Measurements from ENCODE around the gene GPR137. TPM values are rescaled to one million over a fixed set of nuclear protein-coding genes. Genes with fewer than 3 reads are reported as not detected.
A peak's percentile ranks its signal among the peaks of the same experiment; 100 is the strongest.
"Not testable (repeated sequence)": the region's sequence is repeated elsewhere in the genome, so short reads cannot be mapped to it uniquely, and the experiment has no call there.

GPR137 gene
- 50.4 TPM for polyA plus RNA-seq (2013, experiment 1 of 2; ENCODE audit: insufficient read length)
- polyA plus RNA-seq (2013, experiment 2 of 2; ENCODE audit: insufficient read length) = 44.7 TPM

- peak; percentile 72 for DNase-seq
These were observed at the start of gene GPR137 for GRCh38 chr11:64284962-64285884. Gene GPR137, plus strand, starts transcription at chr11:64285848. Its CDS starts 677 bp downstream, at chr11:64286525.

DNA sequence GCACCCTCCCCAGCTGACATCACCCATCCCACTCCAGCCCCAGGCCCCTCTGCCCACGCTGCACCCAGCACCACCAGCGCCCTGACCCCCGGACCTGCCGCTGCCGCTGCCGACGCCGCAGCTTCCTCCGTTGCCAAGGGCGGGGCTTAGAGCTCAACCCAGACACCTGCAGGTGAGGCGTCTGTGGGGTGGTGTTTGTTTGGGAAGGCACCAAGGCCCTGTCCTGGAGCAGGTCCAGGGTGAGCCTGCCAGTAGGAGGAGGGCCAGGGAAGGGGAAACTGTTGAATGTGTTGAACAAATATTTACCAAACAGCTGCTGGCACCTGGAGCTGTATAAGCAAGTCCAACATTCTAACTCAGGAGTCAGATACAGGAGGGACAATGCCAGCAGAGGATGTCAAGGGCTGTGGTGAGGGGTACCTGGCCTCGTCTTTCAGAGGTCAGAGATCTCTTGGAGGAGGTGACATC, 48.1 kb upstream of the GPR137 start:
- no peak for DNase-seq

GRCh38 chr11:64238076-64238475, 47.6 kb upstream of the GPR137 start:
- DNase-seq = no peak

DNA sequence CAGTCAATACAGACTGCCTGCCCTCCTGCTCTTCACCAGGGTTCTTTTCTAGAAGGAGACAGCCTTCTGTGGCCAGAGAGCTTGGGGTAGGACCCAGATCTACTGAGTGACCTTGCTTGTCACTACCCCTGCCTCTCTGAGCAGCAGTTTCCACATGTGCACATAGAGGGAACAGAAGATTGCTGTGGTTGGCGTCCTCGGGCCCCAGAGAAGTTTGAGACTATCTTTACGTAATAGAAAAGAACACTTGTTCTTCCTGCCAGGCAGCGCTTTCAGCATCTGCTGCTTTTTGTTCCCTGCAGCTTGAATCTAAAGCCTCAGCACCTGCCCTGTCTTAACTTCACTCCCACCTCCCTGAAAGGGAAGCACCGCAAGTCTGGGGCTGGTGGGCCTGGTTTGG, 46.6 kb upstream of the GPR137 start:
- no peak for DNase-seq

DNA sequence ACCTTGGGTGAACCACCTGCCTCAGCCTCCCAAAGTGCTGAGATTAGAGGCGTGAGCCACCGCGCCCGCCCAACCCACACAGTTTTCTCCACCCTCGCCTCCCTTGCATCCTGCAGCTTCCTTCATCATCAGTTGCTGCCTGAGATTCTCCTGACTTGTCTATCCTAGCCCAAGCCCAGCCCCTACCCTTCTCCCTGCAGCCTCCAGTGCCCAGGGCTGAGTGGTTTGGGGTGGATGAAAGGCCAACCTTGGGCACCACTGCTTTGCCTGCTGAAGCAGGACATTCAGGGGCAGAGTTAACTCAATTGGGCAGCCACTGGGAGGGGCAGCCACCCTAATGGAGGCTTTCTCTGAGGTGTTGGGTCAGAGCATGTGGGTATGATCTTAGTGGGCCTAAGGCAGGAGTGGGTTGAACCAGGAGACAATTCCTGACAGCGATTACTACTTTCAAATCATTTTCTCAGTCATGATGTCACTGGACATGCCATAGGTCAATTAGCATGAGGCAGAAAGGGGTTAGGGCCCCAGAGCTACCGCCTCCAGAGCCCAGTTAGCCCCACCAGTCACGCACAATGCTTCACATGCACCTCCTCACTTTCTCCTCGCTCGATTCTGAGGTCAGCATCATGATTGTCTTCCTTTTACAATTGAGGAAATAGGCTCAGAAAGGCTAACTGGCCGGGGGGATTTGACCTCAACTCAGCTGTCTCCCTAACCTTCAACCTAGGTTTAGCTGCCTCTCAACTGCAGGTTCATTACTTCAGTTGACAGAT, 45.8 kb upstream of the GPR137 start:
- DNase-seq = no peak

DNA sequence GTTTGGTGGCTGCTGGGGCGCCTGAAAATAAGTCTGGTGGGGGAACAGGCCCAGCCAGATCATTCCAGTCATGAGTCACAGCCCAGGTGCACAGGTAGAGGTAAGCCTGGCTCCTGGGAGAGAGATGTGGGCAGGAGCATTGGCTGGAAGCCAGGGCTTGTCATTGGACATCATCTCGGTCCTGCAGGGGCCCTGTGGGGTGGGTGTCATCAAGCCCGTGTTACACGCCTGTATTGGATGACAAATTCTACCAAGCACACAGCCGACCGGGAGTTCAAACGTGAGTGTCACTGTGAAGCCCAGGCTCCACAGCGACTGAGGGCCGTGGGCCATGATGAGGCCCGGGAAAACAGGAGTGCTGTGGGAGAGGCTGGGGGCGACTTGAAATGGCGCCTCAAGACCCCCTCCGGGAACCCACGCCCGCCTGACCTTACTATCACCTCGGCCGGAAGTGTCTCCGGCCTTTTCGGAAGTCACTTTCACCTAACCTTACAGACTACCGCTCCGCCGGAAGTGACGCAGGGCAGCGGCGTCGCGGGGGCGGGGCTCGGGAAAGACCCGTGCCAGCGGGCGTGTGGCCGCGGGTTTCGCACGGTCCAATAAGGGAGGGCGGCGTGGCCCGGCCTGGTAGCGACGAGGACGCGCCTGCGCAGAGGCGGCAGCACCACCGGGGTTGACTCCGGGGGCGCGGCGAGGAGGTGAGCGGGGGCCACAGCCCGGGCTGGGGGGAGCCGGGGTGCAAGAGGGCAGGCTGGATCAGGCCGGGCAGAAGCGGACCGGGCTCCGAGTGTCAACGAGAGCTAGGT, 45.0 kb upstream of the GPR137 start, which contains the start of gene FKBP2:
Gene FKBP2 (plus strand): TSS at position 661 of the 806 bp plus-strand sequence. CDS start 1,293 bp downstream, outside the sequence.
- DNase-seq = peak; percentile 96

DNA sequence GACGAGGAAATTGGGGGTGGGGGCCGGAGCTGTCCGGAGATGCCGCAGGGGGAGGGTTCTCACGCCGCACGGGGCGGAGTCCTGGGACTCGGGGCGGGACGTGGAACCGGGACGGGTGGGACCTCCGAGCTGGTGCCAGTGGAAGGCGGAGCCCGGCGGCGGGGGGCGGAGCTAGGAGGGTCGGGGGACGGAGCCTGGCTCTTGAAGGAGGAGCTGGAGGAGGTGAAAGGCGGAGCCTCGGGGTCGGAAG, 44.5 kb upstream of the GPR137 start:
- peak; percentile 98 for DNase-seq

DNA sequence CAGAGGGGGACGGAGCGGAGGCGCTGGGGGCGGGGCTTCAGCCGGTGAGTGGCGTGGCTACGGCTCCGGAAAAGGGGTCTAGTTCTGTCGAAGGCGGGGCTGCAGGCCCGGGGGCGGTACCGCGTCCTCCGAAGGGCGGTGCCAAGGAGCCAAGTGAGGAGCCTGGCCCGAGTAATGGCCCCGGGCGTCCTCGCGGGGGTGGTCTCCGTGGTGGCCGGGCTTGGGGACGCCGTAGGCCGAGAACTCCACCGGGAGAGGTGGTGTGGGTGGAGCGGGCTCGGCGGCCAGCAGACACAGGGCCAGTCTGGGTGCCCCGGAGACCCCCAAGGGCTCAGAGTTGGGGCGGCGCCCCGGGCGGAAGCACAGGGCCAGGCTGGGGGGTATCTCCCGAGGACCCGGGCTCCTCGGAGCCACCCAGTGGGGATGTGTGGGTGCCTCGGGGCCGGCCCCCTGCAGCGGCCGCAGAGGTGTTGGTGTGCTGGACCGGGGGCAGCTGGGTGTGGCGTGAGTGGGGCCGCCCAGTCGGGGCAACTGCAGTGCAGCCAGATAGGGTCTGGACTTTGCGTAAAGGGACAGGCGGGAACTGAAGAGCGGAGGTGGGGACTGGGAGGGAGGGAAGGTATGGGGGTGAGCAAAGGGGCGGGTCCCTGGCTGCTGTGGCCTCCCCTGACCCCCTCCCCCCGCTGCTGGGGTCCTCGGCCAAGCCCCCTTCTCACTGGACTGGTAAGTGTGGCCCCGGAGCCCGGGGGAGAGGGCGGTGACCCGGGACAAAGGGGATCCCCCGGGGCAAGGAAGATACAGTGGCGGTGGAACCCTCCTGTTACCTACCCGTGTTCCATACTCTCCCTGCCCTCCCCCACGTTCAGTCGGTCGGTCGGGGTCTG, 43.9 kb upstream of the GPR137 start:
- peak; percentile 39 for DNase-seq

- DNase-seq = no peak
These were observed 42.3 kb upstream of the GPR137 start for GRCh38 chr11:64243236-64243854.

GRCh38 chr11:64244107-64244506, 41.5 kb upstream of the GPR137 start:
- DNase-seq = no peak

- no peak for DNase-seq
These were observed 40.7 kb upstream of the GPR137 start for GRCh38 chr11:64244966-64245365.

DNA sequence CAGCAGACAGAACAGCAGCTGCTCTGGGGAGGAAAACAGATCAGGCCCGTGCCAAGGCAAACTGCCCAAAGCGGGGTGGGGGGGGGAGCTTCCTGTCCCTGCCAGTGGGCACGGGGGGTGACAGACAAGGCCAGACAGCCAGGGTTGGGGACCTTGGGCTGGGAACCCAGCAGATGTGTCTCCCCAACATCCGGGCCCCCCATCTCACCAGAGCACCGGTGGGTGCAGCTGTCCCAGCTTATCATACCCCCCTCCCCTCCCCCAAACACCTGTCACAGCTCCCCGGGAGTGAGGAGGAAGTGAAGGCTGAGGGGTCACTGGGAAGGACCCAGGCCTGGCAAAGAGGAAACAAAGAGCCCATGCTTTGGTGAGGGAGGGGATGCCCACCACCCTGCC, 40.2 kb upstream of the GPR137 start:
- DNase-seq = no peak

- DNase-seq = peak; percentile 98
These were observed 39.6 kb upstream of the GPR137 start for GRCh38 chr11:64245797-64246620.

- not testable (repeated sequence) for DNase-seq
These were observed 39.1 kb upstream of the GPR137 start for GRCh38 chr11:64246621-64246870.

DNA sequence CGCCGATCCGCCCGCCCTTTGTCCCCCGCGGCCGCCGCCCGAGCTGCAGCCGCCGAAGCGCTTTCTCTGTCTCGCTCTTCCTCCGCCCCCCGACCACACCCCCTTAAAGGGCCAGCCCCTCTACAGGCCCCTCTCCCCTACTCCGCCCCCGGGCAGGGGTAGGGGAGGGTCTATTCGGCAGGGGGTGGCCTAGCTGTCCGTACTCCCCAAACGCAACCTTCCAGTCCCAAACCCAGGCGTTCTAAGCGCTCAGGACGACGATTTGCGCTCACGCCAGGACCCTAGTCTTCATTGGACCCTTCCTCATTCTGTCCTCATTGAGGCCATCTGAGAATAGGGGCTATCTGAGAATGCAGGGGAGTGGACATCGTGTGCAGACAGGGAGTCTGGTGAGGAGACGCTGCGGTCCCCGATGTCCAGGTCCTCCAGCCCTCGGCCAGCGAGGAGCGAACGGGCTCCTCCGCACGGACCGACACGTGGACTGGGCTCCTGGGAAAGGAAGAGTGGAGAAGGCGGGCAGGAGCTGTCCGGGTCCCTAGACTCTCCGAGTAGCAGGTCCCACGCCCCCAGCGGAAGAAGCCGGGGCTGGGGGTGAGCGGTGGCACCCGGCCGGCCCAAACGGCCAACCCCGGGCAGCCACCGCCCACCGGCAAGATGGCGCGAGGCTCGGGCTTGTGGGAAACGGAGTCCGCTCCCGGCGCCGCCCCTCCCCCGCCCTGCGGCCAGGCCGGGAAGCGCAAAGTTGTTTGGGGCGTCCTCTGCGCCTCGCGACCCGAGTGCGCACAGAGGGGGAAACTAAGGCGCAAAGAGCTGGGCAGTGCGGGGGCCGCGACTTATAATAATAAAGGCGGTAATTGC, 38.5 kb upstream of the GPR137 start, which contains the start of gene PPP1R14B:
Gene PPP1R14B (minus strand): TSS at position 73 of the 858 bp plus-strand sequence. CDS start 270 bp downstream, outside the sequence.
- peak; percentile 93 for DNase-seq

GRCh38 chr11:64247729-64248531, 37.7 kb upstream of the GPR137 start:
- DNase-seq = no peak

DNA sequence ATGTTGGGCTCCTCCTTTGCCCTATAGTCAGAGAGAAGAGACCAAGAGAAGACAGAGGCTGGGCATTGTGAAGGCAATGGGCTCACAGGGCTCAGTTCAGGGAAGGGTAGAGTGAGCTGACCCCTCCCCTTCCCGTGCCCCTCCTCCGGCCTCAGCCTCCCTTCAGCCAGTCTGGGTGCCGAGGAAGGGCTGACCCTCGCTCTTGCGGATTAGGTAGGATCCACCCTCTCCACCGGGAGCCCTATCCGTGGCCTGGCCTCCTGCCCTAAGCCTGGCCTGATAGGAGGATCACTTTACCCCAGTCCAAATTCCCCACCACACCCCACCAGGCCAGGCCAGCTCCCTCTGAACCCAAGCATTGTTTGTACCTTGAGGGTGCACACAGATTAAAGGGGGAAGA, 37.1 kb upstream of the GPR137 start:
- no peak for DNase-seq

- no peak for DNase-seq
These were observed 36.6 kb upstream of the GPR137 start for GRCh38 chr11:64249038-64249437.

Data from fibroblast of skin of back (primary cell).